Activated naive CD8-positive, alpha-beta T cell (primary cell): ENCODE data around the gene SRGAP2.
"Not testable (repeated sequence)": the region's sequence is repeated elsewhere in the genome, so short reads cannot be mapped to it uniquely, and the experiment has no call there.

ENCODE experiments used
- H3K27ac Mint-ChIP-seq: one replicate; pipeline ENCODE4 v1.8.0; 2021; ENCODE audit warnings: mixed read lengths
- H3K27me3 Mint-ChIP-seq: one replicate; pipeline ENCODE4 v1.8.0; 2021; ENCODE audit warnings: mixed read lengths
- H3K36me3 Mint-ChIP-seq: one replicate; pipeline ENCODE4 v1.8.0; 2021; ENCODE audit warnings: mixed read lengths
- H3K4me1 Mint-ChIP-seq: one replicate; pipeline ENCODE4 v1.8.0; 2021; ENCODE audit warnings: low read depth, mixed read lengths
- H3K4me3 Mint-ChIP-seq: one replicate; pipeline ENCODE4 v1.8.0; 2021; ENCODE audit warnings: mild to moderate bottlenecking, mixed read lengths
- H3K9me3 Mint-ChIP-seq: one replicate; pipeline ENCODE4 v1.8.0; 2021; ENCODE audit warnings: low read depth, mixed read lengths

The SRGAP2 gene

DNA sequence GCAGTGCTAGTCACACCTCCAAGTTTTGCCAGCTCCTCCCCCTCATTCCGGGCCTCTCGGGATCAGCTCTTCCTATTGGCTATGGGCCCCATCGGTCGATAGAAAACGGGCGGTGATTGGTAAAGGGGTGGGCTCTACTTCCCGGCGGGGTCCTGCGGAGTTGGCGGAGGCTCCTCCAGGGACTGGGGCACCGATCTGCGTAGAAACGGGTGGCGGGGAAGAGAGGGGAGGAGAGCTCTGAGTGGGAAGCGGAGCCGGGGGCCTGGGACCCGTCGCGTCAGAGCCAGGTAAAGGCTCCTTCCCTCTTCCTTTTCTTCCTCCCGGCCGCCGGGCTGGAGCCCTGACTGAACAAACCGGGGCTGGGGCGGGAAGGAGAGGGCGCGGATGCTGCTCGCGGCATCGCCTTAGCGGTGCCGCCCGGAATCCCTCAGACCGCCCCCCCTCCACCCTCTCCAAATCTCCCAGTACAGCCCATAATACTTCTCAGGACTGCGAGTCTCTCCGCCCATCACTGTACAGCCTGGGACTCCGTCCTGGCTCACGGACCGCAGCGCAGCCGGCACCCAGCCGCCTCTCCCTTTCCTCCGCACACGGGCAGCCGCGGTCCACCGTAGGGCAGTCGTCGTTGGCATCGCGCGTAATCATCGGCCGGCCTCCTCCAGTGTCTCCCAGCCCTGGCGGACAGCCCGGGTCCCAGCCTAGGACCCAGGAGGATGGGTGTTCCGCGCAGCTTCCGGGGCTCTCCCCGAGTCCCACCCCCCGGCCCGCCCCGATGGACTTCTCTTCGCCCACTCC is at the start of gene SRGAP2:
Gene SRGAP2 (plus strand): TSS at position 178 of the 795 bp plus-strand sequence. CDS start 2,430 bp downstream, outside the sequence.
- H3K4me1 Mint-ChIP-seq = not testable (repeated sequence)

DNA sequence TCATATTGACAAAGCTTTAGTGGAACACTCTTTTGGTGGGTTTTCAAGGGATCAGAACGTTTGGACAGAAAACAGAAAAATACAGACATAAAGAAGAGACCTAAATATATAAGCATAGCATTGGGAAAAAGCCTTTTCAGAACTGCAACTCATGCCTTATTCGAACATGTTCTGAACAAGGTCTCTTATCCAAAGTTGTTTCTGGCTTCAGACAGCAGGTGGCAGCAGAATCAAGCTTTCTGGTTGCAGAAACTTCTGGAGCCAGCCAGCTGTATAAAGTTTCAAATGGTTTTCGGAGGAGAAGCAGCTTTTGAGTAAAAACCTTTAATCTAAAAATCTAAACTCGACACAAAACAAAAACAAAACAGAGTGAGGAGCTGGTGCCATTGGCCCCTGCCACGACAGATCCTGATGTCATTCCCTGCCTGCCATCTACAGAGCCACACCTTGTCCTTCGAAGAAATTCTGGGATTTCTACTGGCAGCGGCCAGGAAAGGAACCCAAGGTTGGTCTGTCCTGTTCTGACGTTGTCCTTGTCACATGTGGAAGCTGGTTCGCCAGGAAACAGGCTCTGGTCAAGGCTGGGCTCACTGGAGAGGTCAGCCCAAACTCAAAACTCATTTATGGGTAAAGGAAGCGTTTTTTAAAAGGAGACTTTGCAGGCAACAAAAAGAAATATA is 35.9 kb upstream of the SRGAP2 start:
- not testable (repeated sequence) for H3K36me3 Mint-ChIP-seq, H3K4me3 Mint-ChIP-seq, H3K27me3 Mint-ChIP-seq, H3K4me1 Mint-ChIP-seq, H3K27ac Mint-ChIP-seq, H3K9me3 Mint-ChIP-seq

More for the DNA sequence above, at the start of gene SRGAP2:
- H3K9me3 Mint-ChIP-seq, H3K27ac Mint-ChIP-seq, H3K27me3 Mint-ChIP-seq, H3K36me3 Mint-ChIP-seq: not testable (repeated sequence)
- peak within 1 kb of the TSS; percentile 69 for H3K4me3 Mint-ChIP-seq

DNA sequence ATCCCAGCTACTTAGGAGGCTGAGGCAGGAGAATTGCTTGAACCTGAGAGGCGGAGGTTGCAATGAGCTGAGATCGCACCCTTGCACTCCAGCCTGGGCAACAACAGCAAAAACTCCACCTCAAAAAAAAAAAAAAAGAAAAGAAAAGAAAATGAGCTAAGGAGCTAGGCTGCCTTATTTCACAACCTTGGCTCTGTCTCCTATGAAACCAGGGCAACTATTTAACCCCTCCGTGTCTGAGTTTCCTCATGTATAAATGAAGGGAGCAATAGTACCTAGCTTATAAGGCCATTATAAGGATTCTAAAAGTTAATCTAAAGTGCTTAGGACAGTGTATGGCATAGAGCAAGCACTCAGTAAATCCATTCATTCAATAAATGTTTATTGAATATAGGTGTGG is 33.5 kb upstream of the SRGAP2 start:
- not testable (repeated sequence) for H3K4me3 Mint-ChIP-seq, H3K9me3 Mint-ChIP-seq, H3K27ac Mint-ChIP-seq, H3K36me3 Mint-ChIP-seq, H3K4me1 Mint-ChIP-seq, H3K27me3 Mint-ChIP-seq

DNA sequence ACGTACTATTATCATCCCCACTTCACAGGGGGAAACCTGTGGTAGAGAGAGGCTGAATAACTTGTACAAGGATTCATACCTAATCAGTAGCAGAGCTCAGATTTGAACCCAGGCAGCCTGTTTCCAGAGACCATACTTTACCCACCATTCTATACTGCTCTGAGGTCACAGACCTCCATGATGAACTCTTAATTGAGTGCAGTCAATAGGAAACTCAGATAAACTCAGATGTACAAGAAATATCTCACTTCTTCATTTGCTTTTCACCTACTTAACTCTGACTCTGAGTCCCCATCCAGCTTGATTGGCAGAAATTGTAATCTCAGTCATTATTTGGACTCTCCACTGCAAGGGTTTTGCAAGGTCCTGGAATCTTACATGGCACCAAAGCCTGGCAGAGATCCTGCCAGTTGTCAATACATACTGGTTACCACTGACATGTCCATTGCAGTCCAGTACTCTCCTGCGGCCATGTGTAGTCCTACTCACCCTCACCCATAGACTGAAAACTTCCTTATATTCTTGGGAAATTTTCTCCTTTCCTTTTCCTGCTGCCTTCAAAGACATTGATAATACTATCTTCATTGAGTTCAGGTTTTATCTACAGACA is 30.1 kb upstream of the SRGAP2 start:
- H3K27me3 Mint-ChIP-seq, H3K36me3 Mint-ChIP-seq, H3K9me3 Mint-ChIP-seq, H3K4me1 Mint-ChIP-seq, H3K4me3 Mint-ChIP-seq, H3K27ac Mint-ChIP-seq: not testable (repeated sequence)

DNA sequence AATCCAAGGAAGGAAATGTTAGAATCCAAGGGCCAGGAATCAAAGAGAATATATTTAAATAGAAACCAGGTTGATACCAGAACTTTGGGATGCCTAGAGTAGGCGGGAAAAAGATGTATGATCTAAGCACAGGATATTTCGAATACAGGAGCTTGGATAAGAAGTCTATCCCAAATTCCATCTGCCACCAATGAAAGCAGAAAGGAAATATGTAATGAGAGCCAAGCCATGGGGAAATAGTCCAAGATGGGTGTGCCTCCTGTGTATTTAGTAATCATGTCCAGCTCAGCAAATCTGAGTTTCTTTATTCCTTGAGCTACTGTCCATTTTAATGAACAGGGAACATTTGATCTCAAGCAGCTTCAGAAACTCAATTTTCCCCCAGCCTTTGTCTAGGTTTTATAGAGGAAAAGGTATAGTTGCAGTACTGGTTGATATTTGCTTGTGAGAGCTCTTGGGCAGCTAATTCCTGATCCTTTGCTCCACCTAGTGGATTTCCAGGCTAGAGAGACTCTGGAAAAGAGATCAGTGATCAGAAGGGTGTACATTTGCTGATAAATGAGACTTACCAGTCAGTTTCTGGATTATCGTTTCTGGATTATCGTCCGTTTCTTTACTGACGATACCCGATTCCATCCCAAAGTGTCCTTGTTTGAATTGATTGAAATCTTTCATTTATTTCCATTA is 29.0 kb upstream of the SRGAP2 start:
- not testable (repeated sequence) for H3K9me3 Mint-ChIP-seq, H3K27ac Mint-ChIP-seq, H3K4me3 Mint-ChIP-seq, H3K36me3 Mint-ChIP-seq, H3K4me1 Mint-ChIP-seq, H3K27me3 Mint-ChIP-seq

DNA sequence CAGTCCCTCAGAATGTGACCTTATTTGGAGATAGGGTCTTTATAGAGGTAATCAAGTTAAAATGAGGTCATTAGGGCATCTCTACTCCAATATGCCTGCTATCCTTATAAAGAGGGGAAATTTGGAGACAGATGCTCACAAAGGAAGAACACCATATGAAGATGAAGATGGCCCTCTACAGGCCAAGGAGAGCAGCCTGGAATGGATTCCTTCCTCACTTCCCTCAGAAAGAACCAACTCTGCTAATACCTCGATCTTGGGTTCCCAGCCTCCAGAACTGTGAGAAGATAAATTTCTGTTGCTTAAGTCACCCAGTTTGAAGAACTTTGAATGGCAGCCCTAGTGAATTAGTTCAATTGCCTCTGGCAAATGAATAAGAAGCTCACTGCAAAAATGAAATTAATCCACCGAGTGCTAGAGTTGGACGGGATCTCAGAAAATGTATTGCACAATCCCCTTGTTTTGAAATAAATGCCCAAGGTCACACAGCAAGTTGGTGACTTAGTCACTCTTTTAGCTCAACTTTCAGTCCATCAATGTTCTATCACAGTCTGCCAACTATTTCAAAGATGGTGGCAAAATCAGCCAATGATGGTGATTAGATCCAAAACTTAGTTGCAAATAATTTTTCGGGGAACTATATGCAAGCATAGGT is 27.8 kb upstream of the SRGAP2 start:
- not testable (repeated sequence) for H3K27ac Mint-ChIP-seq, H3K9me3 Mint-ChIP-seq, H3K4me3 Mint-ChIP-seq, H3K36me3 Mint-ChIP-seq, H3K4me1 Mint-ChIP-seq, H3K27me3 Mint-ChIP-seq

DNA sequence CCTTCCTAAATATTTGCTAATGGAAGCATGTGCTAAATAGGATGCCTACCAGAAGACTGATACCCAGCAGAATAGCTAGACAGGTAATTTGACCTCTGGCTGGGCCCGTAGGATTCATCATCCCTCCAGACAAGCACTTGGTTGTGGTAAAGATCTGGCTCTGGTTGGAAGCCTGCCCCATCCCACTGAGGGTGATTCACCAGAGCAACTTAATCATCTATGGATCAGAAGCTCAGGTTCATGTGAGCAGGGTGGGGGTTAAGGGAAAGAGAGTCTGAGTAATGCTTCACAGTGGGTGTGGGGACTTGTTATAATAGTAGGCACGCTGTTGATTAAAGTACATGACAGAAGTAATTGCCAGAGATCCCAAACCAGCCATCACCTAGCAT is 27.2 kb upstream of the SRGAP2 start:
- H3K36me3 Mint-ChIP-seq, H3K27me3 Mint-ChIP-seq, H3K9me3 Mint-ChIP-seq, H3K4me3 Mint-ChIP-seq, H3K4me1 Mint-ChIP-seq, H3K27ac Mint-ChIP-seq: not testable (repeated sequence)

DNA sequence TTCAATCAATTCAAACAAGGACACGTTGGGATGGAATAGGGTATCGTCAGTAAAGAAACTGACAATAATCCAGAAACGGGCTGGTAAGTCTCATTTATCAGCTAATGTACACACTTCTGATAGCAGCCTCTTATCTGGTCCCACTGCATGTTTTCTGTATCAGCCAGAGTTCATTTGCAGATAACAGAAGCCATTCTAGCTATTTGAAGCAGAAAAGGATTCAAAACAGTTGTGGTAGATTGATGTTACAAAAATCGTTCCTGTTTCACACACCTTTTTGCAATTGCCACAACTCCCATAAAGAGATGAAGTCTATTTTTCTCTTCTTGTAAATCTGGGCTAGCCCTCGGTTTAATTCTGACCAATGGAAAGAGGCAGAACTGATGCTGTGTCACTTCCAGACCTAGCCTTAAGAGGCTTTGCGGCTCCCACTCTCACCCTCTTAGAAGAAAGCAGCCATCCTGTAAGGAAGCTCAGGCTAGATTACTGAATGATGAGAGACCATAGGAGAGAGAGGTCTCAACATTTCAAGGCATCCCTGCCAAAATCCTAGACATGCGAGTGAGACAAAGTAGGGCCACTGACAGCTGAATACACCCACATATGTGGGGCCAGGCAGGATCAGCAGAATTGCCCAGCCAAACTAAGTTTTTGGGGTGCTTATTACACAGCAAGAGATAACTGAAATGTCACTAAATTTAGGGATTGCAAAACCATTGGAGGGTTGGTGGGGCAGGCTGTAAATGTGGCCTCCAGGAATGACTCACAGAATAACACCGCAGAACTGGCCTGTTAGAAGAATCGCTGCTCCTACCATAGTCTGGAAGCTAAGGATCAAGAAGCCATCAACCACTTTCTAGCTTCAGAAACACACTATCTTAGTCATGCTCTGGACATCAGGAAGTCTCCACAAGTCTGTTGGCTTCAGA is 25.0 kb upstream of the SRGAP2 start:
- not testable (repeated sequence) for H3K4me1 Mint-ChIP-seq, H3K4me3 Mint-ChIP-seq, H3K27me3 Mint-ChIP-seq, H3K27ac Mint-ChIP-seq, H3K36me3 Mint-ChIP-seq, H3K9me3 Mint-ChIP-seq

DNA sequence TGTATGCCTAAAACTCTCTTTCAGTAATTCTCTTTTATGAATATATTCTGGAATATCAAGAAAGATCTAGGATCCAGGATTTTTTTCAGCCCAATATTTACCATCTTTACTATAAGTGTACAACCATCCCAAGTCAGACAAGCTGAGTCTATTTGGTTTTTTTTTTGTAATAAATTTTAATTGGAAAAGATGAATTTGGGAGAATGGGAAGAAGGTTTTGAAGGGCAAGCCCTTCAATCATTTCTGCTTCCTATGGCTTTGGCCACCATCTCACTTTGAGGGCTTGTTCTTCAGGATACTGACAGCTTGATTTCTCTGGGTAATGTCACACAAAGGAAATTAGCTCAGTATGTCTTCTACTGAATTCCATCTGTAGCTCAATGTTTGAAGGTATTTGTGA is 23.7 kb upstream of the SRGAP2 start:
- not testable (repeated sequence) for H3K4me3 Mint-ChIP-seq, H3K27ac Mint-ChIP-seq, H3K27me3 Mint-ChIP-seq, H3K4me1 Mint-ChIP-seq, H3K36me3 Mint-ChIP-seq, H3K9me3 Mint-ChIP-seq

DNA sequence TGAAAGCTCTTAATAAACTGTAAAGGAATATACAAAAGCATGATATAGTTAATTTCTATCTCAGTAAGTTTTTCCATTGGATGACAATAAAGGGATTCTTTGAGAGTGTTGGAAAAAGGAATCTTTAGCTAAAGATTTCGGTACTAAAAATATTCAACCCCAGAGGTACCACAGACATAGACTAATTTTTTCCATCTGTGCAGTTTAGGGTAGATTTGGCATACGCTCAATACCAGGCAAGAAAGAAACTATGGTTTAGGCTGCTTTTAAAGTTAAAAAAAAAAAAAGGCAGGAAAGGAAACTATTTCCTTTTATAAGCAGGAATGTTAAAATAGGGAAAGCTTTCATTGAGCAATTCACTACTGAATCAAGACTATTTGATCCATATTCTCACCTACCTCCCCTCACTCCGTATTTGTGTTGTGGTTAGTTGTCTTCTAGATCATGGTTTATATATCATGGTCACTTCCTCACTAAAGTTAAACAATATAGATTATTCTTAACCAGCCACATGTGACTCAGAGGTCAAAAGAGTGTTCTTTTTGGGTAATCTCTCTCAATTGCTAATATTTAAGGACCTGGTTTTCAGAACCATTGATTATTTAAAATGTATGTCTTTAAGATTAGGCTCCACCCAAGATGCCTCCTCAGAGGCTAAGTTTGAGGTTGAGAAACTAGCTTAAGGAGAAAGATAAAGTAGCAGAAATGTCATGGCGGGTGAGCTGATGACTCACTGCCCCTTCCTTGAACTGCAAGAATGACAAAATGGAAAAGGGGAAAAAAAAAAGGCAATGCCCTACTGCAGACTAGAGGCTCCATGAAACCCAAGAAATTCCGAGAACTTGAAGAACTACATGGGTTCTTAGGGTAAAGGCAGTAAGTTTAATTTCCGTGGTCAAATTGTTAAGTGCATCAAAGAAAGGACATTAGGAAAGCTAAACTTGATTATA is 20.7 kb upstream of the SRGAP2 start:
- H3K4me1 Mint-ChIP-seq, H3K27ac Mint-ChIP-seq, H3K9me3 Mint-ChIP-seq, H3K27me3 Mint-ChIP-seq, H3K36me3 Mint-ChIP-seq, H3K4me3 Mint-ChIP-seq: not testable (repeated sequence)

DNA sequence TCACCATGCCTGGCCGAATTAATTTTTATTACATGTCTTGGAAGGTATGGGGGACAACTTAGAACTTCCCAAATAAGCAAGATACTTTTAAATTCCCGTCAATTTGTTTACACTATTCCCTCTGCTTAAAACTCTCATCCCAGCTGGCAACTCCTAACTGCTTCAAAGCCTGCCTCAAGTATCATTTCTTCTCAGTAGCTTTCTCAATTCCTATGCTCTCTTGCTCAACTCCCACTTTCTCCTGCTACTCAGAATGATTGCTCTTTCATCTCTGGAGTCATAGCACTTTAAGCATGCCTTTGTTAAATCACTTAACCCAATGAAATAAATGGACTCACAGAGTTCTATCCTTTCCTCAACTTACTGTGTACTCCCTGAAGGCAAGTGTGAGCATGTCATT is 19.6 kb upstream of the SRGAP2 start:
- not testable (repeated sequence) for H3K27me3 Mint-ChIP-seq, H3K27ac Mint-ChIP-seq, H3K9me3 Mint-ChIP-seq, H3K4me3 Mint-ChIP-seq, H3K4me1 Mint-ChIP-seq, H3K36me3 Mint-ChIP-seq

DNA sequence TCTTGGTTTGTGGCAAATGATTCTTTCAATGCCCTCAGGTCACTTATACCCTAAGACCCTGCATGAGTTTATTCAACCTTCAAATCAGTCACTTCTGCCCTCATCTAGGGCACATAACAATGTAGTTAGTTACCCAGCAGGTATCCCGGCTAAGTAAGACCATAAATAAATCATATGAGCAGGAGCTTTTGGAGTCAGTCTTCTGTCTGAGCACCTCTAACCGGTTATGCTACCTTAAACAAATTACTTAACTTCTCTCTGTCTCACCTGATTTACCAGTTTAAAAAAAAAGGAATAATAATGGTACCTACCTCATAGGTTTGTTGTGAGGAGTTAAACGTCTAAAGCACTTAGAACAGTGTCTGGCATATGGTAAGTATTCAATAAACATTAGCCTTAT is 17.6 kb upstream of the SRGAP2 start:
- H3K4me1 Mint-ChIP-seq, H3K27me3 Mint-ChIP-seq, H3K36me3 Mint-ChIP-seq, H3K27ac Mint-ChIP-seq, H3K4me3 Mint-ChIP-seq, H3K9me3 Mint-ChIP-seq: not testable (repeated sequence)

DNA sequence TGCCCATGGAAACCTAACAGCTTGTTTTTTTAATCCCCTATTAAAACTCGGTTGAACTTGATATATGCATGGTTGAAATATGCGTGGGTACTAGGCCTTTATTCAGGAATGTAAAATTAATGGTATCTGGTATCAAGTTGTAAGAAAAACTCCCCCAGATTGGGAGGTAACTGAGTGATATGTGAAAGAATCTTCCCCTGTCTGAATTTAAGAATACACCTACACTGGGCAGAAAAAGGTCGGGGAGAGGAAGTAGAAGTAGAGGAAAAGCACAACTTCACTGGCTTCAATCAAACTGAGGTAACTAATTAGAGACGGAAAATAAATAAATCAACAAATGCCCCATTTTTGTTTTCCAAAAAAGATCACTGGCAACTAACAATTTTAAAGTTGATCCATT is 16.5 kb upstream of the SRGAP2 start:
- not testable (repeated sequence) for H3K9me3 Mint-ChIP-seq, H3K4me1 Mint-ChIP-seq, H3K4me3 Mint-ChIP-seq, H3K27me3 Mint-ChIP-seq, H3K27ac Mint-ChIP-seq, H3K36me3 Mint-ChIP-seq
